SW480 (cell line): ENCODE measurements around the gene CCR1.
"Not testable (repeated sequence)": the region's sequence is repeated elsewhere in the genome, so short reads cannot be mapped to it uniquely, and the experiment has no call there.

Experiments
- DNase-seq: peaks from one replicate; pipeline ENCODE4 v3.0.0-alpha.2; 2016; ENCODE audit warnings: low spot score

Gene CCR1

GRCh38 chr3:46212101-46212500, 4.0 kb upstream of the CCR1 start:
- DNase-seq, result no peak

GRCh38 chr3:46209746-46210470, 1.8 kb upstream of the CCR1 start:
- no peak for DNase-seq

GRCh38 chr3:46209053-46209452, 940 bp upstream of the CCR1 start:
- DNase-seq, result no peak

GRCh38 chr3:46207514-46207913, 599 bp downstream of the CCR1 start:
- not testable (repeated sequence) for DNase-seq

- DNase-seq, result no peak
Observed at GRCh38 chr3:46206282-46207015, 1.7 kb downstream of the CCR1 start.

GRCh38 chr3:46205286-46205960, 2.7 kb downstream of the CCR1 start:
- no peak for DNase-seq

- no peak for DNase-seq
Observed at GRCh38 chr3:46203681-46204080, 4.4 kb downstream of the CCR1 start.

GRCh38 chr3:46202535-46202934, 5.6 kb downstream of the CCR1 start:
- no peak for DNase-seq

GRCh38 chr3:46200790-46201189, 7.3 kb downstream of the CCR1 start:
- DNase-seq, result no peak

GRCh38 chr3:46200211-46200610, 7.9 kb downstream of the CCR1 start:
- DNase-seq, result no peak

GRCh38 chr3:46196261-46196957, 11.7 kb downstream of the CCR1 start:
- DNase-seq, result no peak

- no peak for DNase-seq
Observed at GRCh38 chr3:46194868-46195553, 13.1 kb downstream of the CCR1 start.

GRCh38 chr3:46193436-46193835, 14.7 kb downstream of the CCR1 start:
- no peak for DNase-seq

GRCh38 chr3:46192939-46193338, 15.2 kb downstream of the CCR1 start:
- no peak for DNase-seq

GRCh38 chr3:46191730-46192129, 16.4 kb downstream of the CCR1 start:
- DNase-seq, result no peak

- DNase-seq, result no peak
Observed at GRCh38 chr3:46188708-46189107, 19.4 kb downstream of the CCR1 start.

- DNase-seq, result peak; percentile 43
Observed at GRCh38 chr3:46187876-46188275, 20.2 kb downstream of the CCR1 start.

- no peak for DNase-seq
Observed at GRCh38 chr3:46187341-46187700, 20.8 kb downstream of the CCR1 start.

- DNase-seq, result no peak
Observed at GRCh38 chr3:46186471-46187340, 21.4 kb downstream of the CCR1 start.

GRCh38 chr3:46184469-46184868, 23.6 kb downstream of the CCR1 start:
- peak; percentile 17 for DNase-seq

GRCh38 chr3:46183330-46183729, 24.8 kb downstream of the CCR1 start:
- no peak for DNase-seq
